NCI-H774 (cell line): ENCODE data around the gene ACKR1.
A peak's percentile ranks its signal among the peaks of the same experiment; 100 is the strongest.

Source experiments
- DNase-seq: peaks from one replicate; lab custom pipeline; 2025; lab: John Stamatoyannopoulos, UW

The ACKR1 gene

GRCh38 chr1:159204161-159205141 is at the start of gene ACKR1:
ACKR1 (plus strand) TSS chr1:159204875; CDS start chr1:159204960, 85 bp downstream.
- no peak for DNase-seq

GRCh38 chr1:159161001-159161718 is 43.5 kb upstream of the ACKR1 start:
- peak; percentile 50 for DNase-seq

GRCh38 chr1:159161719-159162026 is 43.0 kb upstream of the ACKR1 start:
- DNase-seq = no peak

- DNase-seq = no peak
These were observed 42.0 kb upstream of the ACKR1 start for GRCh38 chr1:159162516-159163265.

- DNase-seq = no peak
These were observed 41.0 kb upstream of the ACKR1 start for GRCh38 chr1:159163614-159164228.

- DNase-seq = no peak
These were observed 36.6 kb upstream of the ACKR1 start for GRCh38 chr1:159168043-159168442.

GRCh38 chr1:159170639-159171038 is 34.0 kb upstream of the ACKR1 start:
- no peak for DNase-seq

- DNase-seq = no peak
These were observed 33.4 kb upstream of the ACKR1 start, which contains the start of gene CADM3 for GRCh38 chr1:159171254-159171687. CADM3 (plus strand) TSS chr1:159171615; CDS start chr1:159171766, 151 bp downstream.

GRCh38 chr1:159171688-159172501 is 32.8 kb upstream of the ACKR1 start:
- no peak for DNase-seq

- no peak for DNase-seq
These were observed 31.9 kb upstream of the ACKR1 start for GRCh38 chr1:159172614-159173291.

- no peak for DNase-seq
These were observed 31.4 kb upstream of the ACKR1 start for GRCh38 chr1:159173320-159173719.

- DNase-seq = no peak
These were observed 29.1 kb upstream of the ACKR1 start for GRCh38 chr1:159175571-159175970.

- no peak for DNase-seq
These were observed 27.3 kb upstream of the ACKR1 start for GRCh38 chr1:159177272-159177907.

GRCh38 chr1:159179906-159180305 is 24.8 kb upstream of the ACKR1 start:
- no peak for DNase-seq

GRCh38 chr1:159180516-159180915 is 24.2 kb upstream of the ACKR1 start:
- DNase-seq = no peak

GRCh38 chr1:159181328-159182024 is 23.2 kb upstream of the ACKR1 start:
- DNase-seq = no peak

- no peak for DNase-seq
These were observed 20.5 kb upstream of the ACKR1 start for GRCh38 chr1:159184201-159184600.

- no peak for DNase-seq
These were observed 19.6 kb upstream of the ACKR1 start for GRCh38 chr1:159185121-159185520.

- no peak for DNase-seq
These were observed 17.6 kb upstream of the ACKR1 start for GRCh38 chr1:159187033-159187432.
